Activated T-cell treated with anti-CD3 and anti-CD28 coated beads, Interleukin-2, amount 50 U/mL, for 72 hours (primary cell): ENCODE results near the gene RASGEF1C. TPM values are rescaled to one million over a fixed set of nuclear protein-coding genes. Genes with fewer than 3 reads are reported as not detected.

ENCODE experiments used
- ATAC-seq, 2 donors: fragments of 150-1000 bp; cut with Tn5 transposase; replicated peaks in 1 of 2; 2 replicates each; pipeline ENCODE4 v1.10.0; 2021; ENCODE audit warnings: moderate library complexity in 2 of 2, mild to moderate bottlenecking in 1 of 2
- DNase-seq, 2 donors: peaks; one replicate each; pipeline ENCODE4 v3.0.0; 2021 to 2022; ENCODE audit warnings: mixed read lengths in 1 of 2
- H3K27ac Mint-ChIP-seq: one replicate; pipeline ENCODE4 v1.8.0; 2022; ENCODE audit warnings: mild to moderate bottlenecking, moderate library complexity, mixed read lengths
- H3K27me3 Mint-ChIP-seq: one replicate; pipeline ENCODE4 v1.8.0; 2022; ENCODE audit warnings: low read depth, mixed read lengths
- H3K36me3 Mint-ChIP-seq, 2 donors: one replicate each; pipeline ENCODE4 v1.8.0; 2022; ENCODE audit warnings: mixed read lengths in 2 of 2, mild to moderate bottlenecking in 1 of 2; ENCODE audit not compliant: insufficient read depth in 2 of 2
- H3K4me1 Mint-ChIP-seq: one replicate; pipeline ENCODE4 v1.8.0; 2022; ENCODE audit warnings: low read depth, mixed read lengths
- H3K4me3 Mint-ChIP-seq, 2 donors: one replicate each; pipeline ENCODE4 v1.8.0; 2022; ENCODE audit warnings: mild to moderate bottlenecking in 2 of 2, mixed read lengths in 2 of 2, moderate library complexity in 2 of 2
- H3K9me3 Mint-ChIP-seq, 2 donors: one replicate each; pipeline ENCODE4 v1.8.0; 2022; ENCODE audit warnings: mixed read lengths in 2 of 2
- total RNA-seq, 2 donors: library from RNA; stranded (reverse); gene quantifications; one replicate each; pipeline ENCODE4 v1.2.3, GENCODE V29; 2022

Gene RASGEF1C
- total RNA-seq, 2 donors from 2014 or later: not detected

GRCh38 chr5:180171568-180172094, 37.4 kb downstream of the RASGEF1C start:
- H3K27me3 Mint-ChIP-seq: peaks cover 8% of the 10 kb centered on the region
- ATAC-seq (no peak), DNase-seq (no peak)
- no peaks in the 10 kb centered on the region for H3K36me3 Mint-ChIP-seq
- no peak overlapping the region for H3K4me3 Mint-ChIP-seq
- H3K9me3 Mint-ChIP-seq: no peaks in the 10 kb centered on the region
- no peaks in the 10 kb centered on the region for H3K4me1 Mint-ChIP-seq
- H3K27ac Mint-ChIP-seq: no peak overlapping the region

- Mint-ChIP-seq H3K9me3 (no peaks in the 10 kb centered on the region), H3K27me3 (peaks cover 15% of the 10 kb centered on the region), H3K4me1 (no peaks in the 10 kb centered on the region), H3K36me3 (no peaks in the 10 kb centered on the region), H3K4me3 (no peak overlapping the region), H3K27ac (no peak overlapping the region)
- DNase-seq: no peak
- no peak for ATAC-seq
Measured at GRCh38 chr5:180170810-180171567, 38.0 kb downstream of the RASGEF1C start.

- Mint-ChIP-seq H3K27me3 (peaks cover 15% of the 10 kb centered on the region), H3K36me3 (no peaks in the 10 kb centered on the region), H3K27ac (no peak overlapping the region), H3K9me3 (no peaks in the 10 kb centered on the region), H3K4me1 (no peaks in the 10 kb centered on the region), H3K4me3 (no peak overlapping the region)
- ATAC-seq (no peak), DNase-seq (no peak)
Measured at GRCh38 chr5:180170106-180170809, 38.8 kb downstream of the RASGEF1C start.

GRCh38 chr5:180169248-180170105, 39.5 kb downstream of the RASGEF1C start:
- H3K4me3 Mint-ChIP-seq: no peak overlapping the region
- no peak overlapping the region for H3K27ac Mint-ChIP-seq
- no peak for ATAC-seq
- DNase-seq: no peak
- no peaks in the 10 kb centered on the region for H3K36me3 Mint-ChIP-seq
- peaks cover 0 to 2% of the 10 kb centered on the region in 2 donors for H3K9me3 Mint-ChIP-seq
- H3K27me3 Mint-ChIP-seq: peaks cover 21% of the 10 kb centered on the region
- no peaks in the 10 kb centered on the region for H3K4me1 Mint-ChIP-seq

- Mint-ChIP-seq H3K27me3 (peaks cover 28% of the 10 kb centered on the region), H3K4me1 (no peaks in the 10 kb centered on the region), H3K9me3 (peaks cover 2 to 3% of the 10 kb centered on the region in 2 donors), H3K36me3 (no peaks in the 10 kb centered on the region), H3K4me3 (no peak overlapping the region), H3K27ac (no peak overlapping the region)
- DNase-seq: no peak
- no peak for ATAC-seq
Measured at GRCh38 chr5:180168758-180169157, 40.3 kb downstream of the RASGEF1C start.

GRCh38 chr5:180166176-180166575, 42.8 kb downstream of the RASGEF1C start:
- H3K36me3 Mint-ChIP-seq: no peaks in the 10 kb centered on the region
- H3K27me3 Mint-ChIP-seq: peaks cover 36% of the 10 kb centered on the region
- DNase-seq: no peak
- no peak for ATAC-seq
- peaks cover 2 to 3% of the 10 kb centered on the region in 2 donors for H3K9me3 Mint-ChIP-seq
- H3K27ac Mint-ChIP-seq: no peak overlapping the region
- no peak overlapping the region for H3K4me3 Mint-ChIP-seq
- H3K4me1 Mint-ChIP-seq: no peaks in the 10 kb centered on the region

GRCh38 chr5:180162304-180162661, 46.7 kb downstream of the RASGEF1C start:
- no peak for ATAC-seq
- no peak overlapping the region for H3K27ac Mint-ChIP-seq
- no peak for DNase-seq
- H3K4me3 Mint-ChIP-seq: no peak overlapping the region
- peaks cover 2 to 3% of the 10 kb centered on the region in 2 donors for H3K9me3 Mint-ChIP-seq
- H3K36me3 Mint-ChIP-seq: no peaks in the 10 kb centered on the region
- peaks cover 60% of the 10 kb centered on the region for H3K27me3 Mint-ChIP-seq
- no peaks in the 10 kb centered on the region for H3K4me1 Mint-ChIP-seq

- no peaks in the 10 kb centered on the region for H3K4me1 Mint-ChIP-seq
- H3K27ac Mint-ChIP-seq: no peak overlapping the region
- H3K36me3 Mint-ChIP-seq: no peaks in the 10 kb centered on the region
- ATAC-seq (no peak), DNase-seq (no peak)
- H3K27me3 Mint-ChIP-seq: peaks cover 54% of the 10 kb centered on the region
- H3K4me3 Mint-ChIP-seq: no peak overlapping the region
- peaks cover 2 to 3% of the 10 kb centered on the region in 2 donors for H3K9me3 Mint-ChIP-seq
Measured at GRCh38 chr5:180161420-180162303, 47.3 kb downstream of the RASGEF1C start.

- Mint-ChIP-seq H3K27ac (no peak overlapping the region), H3K4me1 (no peaks in the 10 kb centered on the region), H3K4me3 (no peak overlapping the region), H3K27me3 (peaks cover 47% of the 10 kb centered on the region), H3K9me3 (peaks cover 2 to 3% of the 10 kb centered on the region in 2 donors), H3K36me3 (no peaks in the 10 kb centered on the region)
- ATAC-seq: no peak
- DNase-seq: no peak
Measured at GRCh38 chr5:180160789-180161188, 48.2 kb downstream of the RASGEF1C start.

GRCh38 chr5:180160215-180160614, 48.8 kb downstream of the RASGEF1C start:
- Mint-ChIP-seq H3K27me3 (peaks cover 47% of the 10 kb centered on the region), H3K4me3 (no peak overlapping the region), H3K27ac (no peak overlapping the region), H3K36me3 (no peaks in the 10 kb centered on the region), H3K9me3 (peaks cover 2 to 3% of the 10 kb centered on the region in 2 donors), H3K4me1 (no peaks in the 10 kb centered on the region)
- DNase-seq (no peak), ATAC-seq (no peak)

GRCh38 chr5:180159756-180160155, 49.3 kb downstream of the RASGEF1C start:
- ATAC-seq: no peak
- no peaks in the 10 kb centered on the region for H3K4me1 Mint-ChIP-seq
- no peak overlapping the region for H3K4me3 Mint-ChIP-seq
- H3K36me3 Mint-ChIP-seq: no peaks in the 10 kb centered on the region
- no peak overlapping the region for H3K27ac Mint-ChIP-seq
- H3K9me3 Mint-ChIP-seq: peaks cover 1 to 3% of the 10 kb centered on the region in 2 donors
- DNase-seq: no peak
- H3K27me3 Mint-ChIP-seq: peaks cover 43% of the 10 kb centered on the region

- ATAC-seq (no peak), DNase-seq (no peak)
- H3K36me3 Mint-ChIP-seq: peaks cover 0 to 4% of the 10 kb centered on the region in 2 donors
- H3K4me3 Mint-ChIP-seq: no peak overlapping the region
- no peaks in the 10 kb centered on the region for H3K4me1 Mint-ChIP-seq
- peaks cover 0 to 2% of the 10 kb centered on the region in 2 donors for H3K9me3 Mint-ChIP-seq
- H3K27ac Mint-ChIP-seq: no peak overlapping the region
- H3K27me3 Mint-ChIP-seq: peaks cover 32% of the 10 kb centered on the region
Measured at GRCh38 chr5:180157866-180158265, 51.1 kb downstream of the RASGEF1C start.
